Esophagus squamous epithelium (tissue), 4 donors: ENCODE measurements around the gene CRYBA4.

Source experiments
- POLR2A ChIP-seq, 4 donors: fragments of 450-650 bp; IDR thresholded peaks; one replicate each; pipeline ENCODE4 v1.6.1; 2017; ENCODE audit warnings: antibody characterized with exemption in 4 of 4, mild to moderate bottlenecking in 4 of 4, moderate library complexity in 3 of 4
- TF ChIP-seq, protein P1 (sequence below), 6 experiments: fragments of 450-650 bp in 4 of 6; fragments of 200-600 bp in 2 of 6; sonication (generic) in 2 of 6; IDR thresholded peaks; one replicate each; pipeline ENCODE4 v1.5.1; 2016 to 2019; ENCODE audit warnings: antibody characterized with exemption in 6 of 6, mild to moderate bottlenecking in 4 of 6, moderate library complexity in 4 of 6

DNA sequence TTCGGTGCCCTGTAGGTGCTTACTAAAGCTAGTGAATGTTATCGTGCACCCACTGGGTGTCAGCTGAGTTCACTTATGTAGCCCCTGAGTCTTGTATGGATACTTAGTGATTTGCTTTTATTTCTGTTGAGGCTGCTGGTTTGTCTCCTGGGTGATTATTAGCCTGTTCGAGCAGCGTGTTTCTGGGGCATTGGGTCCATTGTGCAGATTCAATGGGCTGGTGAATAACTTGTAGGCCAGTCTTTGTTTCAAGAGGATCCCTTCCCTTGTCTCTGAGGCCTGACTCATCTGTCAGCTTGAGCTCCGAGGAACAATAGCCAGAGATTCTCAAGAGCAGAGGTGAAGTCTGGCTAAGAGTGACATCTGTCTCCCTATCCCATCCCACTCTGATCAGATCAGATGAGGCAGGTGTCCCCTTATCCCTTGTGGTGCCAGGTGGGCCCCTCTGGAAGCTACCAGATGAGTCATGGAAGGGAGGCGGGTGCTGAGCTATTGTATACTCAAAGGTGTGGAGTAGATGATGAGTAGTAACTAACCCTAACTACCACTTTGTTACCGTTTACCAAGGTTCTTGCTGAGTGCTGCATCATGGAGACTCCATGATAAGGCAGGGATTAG, 39.3 kb downstream of the CRYBA4 start:
- TF ChIP-seq, protein P1, sequence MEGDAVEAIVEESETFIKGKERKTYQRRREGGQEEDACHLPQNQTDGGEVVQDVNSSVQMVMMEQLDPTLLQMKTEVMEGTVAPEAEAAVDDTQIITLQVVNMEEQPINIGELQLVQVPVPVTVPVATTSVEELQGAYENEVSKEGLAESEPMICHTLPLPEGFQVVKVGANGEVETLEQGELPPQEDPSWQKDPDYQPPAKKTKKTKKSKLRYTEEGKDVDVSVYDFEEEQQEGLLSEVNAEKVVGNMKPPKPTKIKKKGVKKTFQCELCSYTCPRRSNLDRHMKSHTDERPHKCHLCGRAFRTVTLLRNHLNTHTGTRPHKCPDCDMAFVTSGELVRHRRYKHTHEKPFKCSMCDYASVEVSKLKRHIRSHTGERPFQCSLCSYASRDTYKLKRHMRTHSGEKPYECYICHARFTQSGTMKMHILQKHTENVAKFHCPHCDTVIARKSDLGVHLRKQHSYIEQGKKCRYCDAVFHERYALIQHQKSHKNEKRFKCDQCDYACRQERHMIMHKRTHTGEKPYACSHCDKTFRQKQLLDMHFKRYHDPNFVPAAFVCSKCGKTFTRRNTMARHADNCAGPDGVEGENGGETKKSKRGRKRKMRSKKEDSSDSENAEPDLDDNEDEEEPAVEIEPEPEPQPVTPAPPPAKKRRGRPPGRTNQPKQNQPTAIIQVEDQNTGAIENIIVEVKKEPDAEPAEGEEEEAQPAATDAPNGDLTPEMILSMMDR (IDR thresholded peaks at IDR 0.05), result no peak
- no peak for TF ChIP-seq POLR2A (IDR thresholded peaks at IDR 0.05)
